Measurements from ENCODE around the gene SLC22A16.

Gene SLC22A16

GRCh38 chr6:110399219-110400071 lies 77.0 kb downstream of the SLC22A16 start:
- DNase-seq, result no peak

- no peak for DNase-seq
Observed at GRCh38 chr6:110398778-110399177, 77.6 kb downstream of the SLC22A16 start.

GRCh38 chr6:110395221-110395620 lies 81.2 kb downstream of the SLC22A16 start:
- DNase-seq, result no peak

GRCh38 chr6:110394409-110394808 lies 82.0 kb downstream of the SLC22A16 start:
- DNase-seq, result no peak

GRCh38 chr6:110392727-110393126 lies 83.7 kb downstream of the SLC22A16 start:
- DNase-seq, result no peak

GRCh38 chr6:110390404-110390803 lies 86.0 kb downstream of the SLC22A16 start:
- no peak for DNase-seq

GRCh38 chr6:110389689-110390382 lies 86.6 kb downstream of the SLC22A16 start:
- peak; percentile 64 for DNase-seq

GRCh38 chr6:110387986-110388385 lies 88.4 kb downstream of the SLC22A16 start:
- DNase-seq, result no peak

GRCh38 chr6:110385458-110385863 lies 91.0 kb downstream of the SLC22A16 start:
- DNase-seq, result no peak

- no peak for DNase-seq
Observed at GRCh38 chr6:110378552-110378951, 97.9 kb downstream of the SLC22A16 start.

Data from hematopoietic multipotent progenitor cell treated with erythropoietin and hydrocortisone succinate and interleukin-3 and kit ligand, for 8 days (in vitro differentiated cells).